Ovary (tissue), 10 donors: ENCODE measurements around the gene SHISA2. TPM values are rescaled to one million over a fixed set of nuclear protein-coding genes. Genes with fewer than 3 reads are reported as not detected.
"Not testable (repeated sequence)": the region's sequence is repeated elsewhere in the genome, so short reads cannot be mapped to it uniquely, and the experiment has no call there.

Source experiments
- DNase-seq, 5 donors: peaks; one replicate each; pipeline ENCODE4 v3.0.0-alpha.2; 2019 to 2020
- H3K27ac ChIP-seq, 2 donors: fragments of 200-600 bp; one replicate each; pipeline versions ENCODE4 v1.5.1 to v1.8.0; 2019 to 2022
- H3K27me3 ChIP-seq: fragments of 200-600 bp; one replicate; pipeline ENCODE4 v1.8.0; 2022
- H3K36me3 ChIP-seq: fragments of 200-600 bp; sonication (generic); one replicate; pipeline ENCODE4 v1.5.1; 2019
- H3K4me1 ChIP-seq: one replicate; pipeline ENCODE4 v1.8.1; 2013; ENCODE audit warnings: mild to moderate bottlenecking, moderate library complexity; ENCODE audit not compliant: insufficient read depth
- H3K4me3 ChIP-seq: fragments of 200-600 bp; sonication (generic); one replicate; pipeline ENCODE4 v1.5.1; 2017
- H3K9me3 ChIP-seq, 2 donors: fragments of 200-600 bp in 1 of 2; sonication (generic) in 1 of 2; one replicate each; pipeline versions ENCODE4 v1.5.1 to v1.8.1; 2013 to 2019; ENCODE audit warnings: mild to moderate bottlenecking in 1 of 2, moderate library complexity in 1 of 2
- EP300 ChIP-seq: sonication (generic); formaldehyde crosslinking; IDR thresholded peaks from one replicate; pipeline ENCODE4 v1.6.1; 2017; ENCODE audit warnings: antibody characterized with exemption
- POLR2A ChIP-seq: fragments of 450-650 bp; IDR thresholded peaks from one replicate; pipeline ENCODE4 v1.6.1; 2017; ENCODE audit warnings: antibody characterized with exemption, mild to moderate bottlenecking, moderate library complexity
- WGBS, 3 donors: extraction: QIAGEN DNeasy Blood & Tissue Kit in 1 of 3; methylation state at CpG; one replicate each; pipeline versions ENCODE4 v1.1.5 to v1.1.7; 2013 to 2017; 5-methylcytosine and 5-hydroxymethylcytosine counted together
- intact Hi-C, 4 donors: fragments of 100-400 bp; cut with DNase I; formaldehyde crosslinking; loops; one replicate each; pipeline versions ENCODE4 v1.11.0 to v1.15.1; 2022 to 2023
- long read RNA-seq, 3 donors: library from polyadenylated mRNA in 2 of 3; unstranded in 2 of 3; transcript quantifications; one replicate each; pipeline ENCODE4 v2.0.0 and lab custom pipeline, GENCODE V29; 2021 to 2026
- polyA plus RNA-seq, 2 donors: library from polyadenylated mRNA; stranded (reverse); fragments of 200-250 nt in 1 of 2; fragments of 350-450 nt in 1 of 2; fragmentation: Illumina TruSeq in 1 of 2; extraction: RNeasy Lipid Tissue Mini Kit (QIAGEN cat#74804) in 1 of 2; gene quantifications; one replicate each; pipeline ENCODE4 v1.2.3, GENCODE V29; 2013 to 2014
- total RNA-seq, 7 donors: library from RNA; depleted of rRNA in 2 of 7; stranded (reverse); fragments of >200 nt in 2 of 7; fragmentation: NEBNext Ultra II Directional in 3 of 7; extraction: Animal tissue kit (Norgen Biotek cat#: 25700) in 3 of 7; gene quantifications; one replicate each; pipeline versions ENCODE4 v1.1.0 to v1.2.4, GENCODE V29; 2016 to 2023
- TF ChIP-seq, protein P1 (sequence below), 3 donors: fragments of 450-650 bp in 2 of 3; fragments of 200-600 bp in 1 of 3; IDR thresholded peaks; one replicate each; pipeline versions ENCODE4 v1.5.1 to v1.8.0; 2016 to 2022; ENCODE audit warnings: antibody characterized with exemption in 3 of 3, mild to moderate bottlenecking in 1 of 3
- donor health status: DM: no; HTN: no; CAD: no; lungs with moderate emphysema.
- donor health status: DM: no; HTN: no; CAD: no.
- donor health status: Bipolar disorder and iron deficiency.
- donor health status: DM: yes; HTN: yes; CAD: no.
- donor health status: DM: no; HTN: no; CAD: no.
- donor health status: DM: yes; HTN: yes; CAD: no.

The SHISA2 gene
- total RNA-seq = 1 to 10 TPM in 1 of 7 donors, under 1 TPM in 5, not detected in 1; 0.18 to 2.1 (median 0.47) TPM
- under 1 TPM; 0.75 to 0.76 TPM for polyA plus RNA-seq
- long read RNA-seq, donor 1 = 0 reads
- long read RNA-seq, donor 2, transcript SHISA2-201 (2 exons, 2,860 nt) = major isoform, 9 of 9 reads
- long read RNA-seq, donor 2, partial matches to known transcripts = 0 of 9 reads
- long read RNA-seq, donor 2, other reads (novel, unspliced or antisense) = 0 of 9 reads
- long read RNA-seq, donor 3, partial matches to known transcripts = 0 of 1 reads
- long read RNA-seq, donor 3, other reads (novel, unspliced or antisense) = 0 of 1 reads

- Histone ChIP-seq H3K36me3 (no peaks in the 10 kb centered on the region), H3K27me3 (no peaks in the 10 kb centered on the region), H3K27ac (no peak within 1 kb of the TSS), H3K4me3 (peak within 1 kb of the TSS; percentile 18), H3K4me1 (peaks cover 4% of the 10 kb centered on the region), H3K9me3 (no peaks in the 10 kb centered on the region)
- peak in 2 of 5 donors; percentile 37 to 38 for DNase-seq
- intact Hi-C loops = no loop called here
- TF ChIP-seq, protein P1, sequence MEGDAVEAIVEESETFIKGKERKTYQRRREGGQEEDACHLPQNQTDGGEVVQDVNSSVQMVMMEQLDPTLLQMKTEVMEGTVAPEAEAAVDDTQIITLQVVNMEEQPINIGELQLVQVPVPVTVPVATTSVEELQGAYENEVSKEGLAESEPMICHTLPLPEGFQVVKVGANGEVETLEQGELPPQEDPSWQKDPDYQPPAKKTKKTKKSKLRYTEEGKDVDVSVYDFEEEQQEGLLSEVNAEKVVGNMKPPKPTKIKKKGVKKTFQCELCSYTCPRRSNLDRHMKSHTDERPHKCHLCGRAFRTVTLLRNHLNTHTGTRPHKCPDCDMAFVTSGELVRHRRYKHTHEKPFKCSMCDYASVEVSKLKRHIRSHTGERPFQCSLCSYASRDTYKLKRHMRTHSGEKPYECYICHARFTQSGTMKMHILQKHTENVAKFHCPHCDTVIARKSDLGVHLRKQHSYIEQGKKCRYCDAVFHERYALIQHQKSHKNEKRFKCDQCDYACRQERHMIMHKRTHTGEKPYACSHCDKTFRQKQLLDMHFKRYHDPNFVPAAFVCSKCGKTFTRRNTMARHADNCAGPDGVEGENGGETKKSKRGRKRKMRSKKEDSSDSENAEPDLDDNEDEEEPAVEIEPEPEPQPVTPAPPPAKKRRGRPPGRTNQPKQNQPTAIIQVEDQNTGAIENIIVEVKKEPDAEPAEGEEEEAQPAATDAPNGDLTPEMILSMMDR (IDR thresholded peaks at IDR 0.05) = no peak
- TF ChIP-seq POLR2A = no peak
- TF ChIP-seq EP300 = no peak
- WGBS, 3 donors = 0 to 3% (median 2%) methylated on average over 30 to 72 of the region's 72 CpGs
These were observed at the start of gene SHISA2 for GRCh38 chr13:26051657-26052311. Gene SHISA2 (minus strand): TSS chr13:26052016. CDS start chr13:26050975, 1,041 bp downstream.

- no peak overlapping the region for H3K4me3 ChIP-seq
- no peaks in the 10 kb centered on the region for H3K27me3 ChIP-seq
- TF ChIP-seq EP300 = no peak
- no peak for TF ChIP-seq POLR2A
- TF ChIP-seq, protein P1 (IDR thresholded peaks at IDR 0.05) = no peak
- DNase-seq = no peak
- H3K36me3 ChIP-seq = no peaks in the 10 kb centered on the region
- H3K9me3 ChIP-seq = no peaks in the 10 kb centered on the region
- H3K27ac ChIP-seq = no peak overlapping the region
- intact Hi-C loops = no loop called here
- 70 to 74% (median 70%) methylated on average over 14 of the region's 14 CpGs for WGBS, 3 donors
- H3K4me1 ChIP-seq = no peaks in the 10 kb centered on the region
These were observed 44.2 kb upstream of the SHISA2 start for GRCh38 chr13:26095846-26096610.

- no peak overlapping the region for H3K4me3 ChIP-seq
- no peaks in the 10 kb centered on the region for H3K36me3 ChIP-seq
- intact Hi-C loops = no loop called here
- H3K4me1 ChIP-seq = no peaks in the 10 kb centered on the region
- DNase-seq = no peak
- WGBS, 3 donors = 24 to 33% (median 32%) methylated on average over 1 of the region's 1 CpG
- TF ChIP-seq, protein P1 (IDR thresholded peaks at IDR 0.05) = no peak
- TF ChIP-seq EP300 (no peak), POLR2A (no peak)
- no peak overlapping the region for H3K27ac ChIP-seq
- H3K9me3 ChIP-seq = no peaks in the 10 kb centered on the region
- no peaks in the 10 kb centered on the region for H3K27me3 ChIP-seq
These were observed 43.5 kb upstream of the SHISA2 start for GRCh38 chr13:26095338-26095737.

DNA sequence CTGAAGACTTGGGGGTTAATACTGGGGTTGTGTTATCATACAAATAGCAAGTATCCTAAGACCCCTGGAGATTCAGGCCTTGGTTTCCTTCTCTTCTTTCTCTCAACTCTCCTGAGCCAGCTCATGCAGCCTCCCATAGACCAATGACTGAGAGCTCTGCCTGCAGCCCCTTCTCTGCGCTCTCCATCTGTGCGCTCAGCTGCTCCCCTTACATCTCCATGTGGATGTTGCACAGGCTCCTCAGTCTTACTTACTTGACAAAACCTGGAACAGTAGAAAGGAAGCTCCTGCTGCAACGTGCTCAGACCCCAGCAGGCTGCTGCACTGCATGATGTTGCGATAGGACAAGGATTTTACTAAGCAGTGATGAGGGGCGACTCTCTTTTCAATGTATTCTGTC lies 25.0 kb upstream of the SHISA2 start:
- not testable (repeated sequence) for H3K27ac ChIP-seq, H3K36me3 ChIP-seq, H3K9me3 ChIP-seq, H3K4me3 ChIP-seq, H3K27me3 ChIP-seq, H3K4me1 ChIP-seq, DNase-seq
- intact Hi-C loops = loop anchor here in 1 of 4 donors (10.0 kb wide), 1 partner anchor 502 kb away; no protein-coding TSS in a partner anchor
- 84 to 90% (median 85%) methylated on average over 5 of the region's 5 CpGs for WGBS, 3 donors
